Left cardiac atrium (tissue), 4 donors: ENCODE results near the gene POTED. TPM values are rescaled to one million over a fixed set of nuclear protein-coding genes. Genes with fewer than 3 reads are reported as not detected.
"Not testable (repeated sequence)": the region's sequence is repeated elsewhere in the genome, so short reads cannot be mapped to it uniquely, and the experiment has no call there.

Experiments used
- ATAC-seq, 2 donors: fragments of 200-7000 bp; cut with Tn5 transposase; one replicate each; pipeline ENCODE4 v1.9.1; 2020; ENCODE audit warnings: mild to moderate bottlenecking in 2 of 2, moderate library complexity in 2 of 2
- DNase-seq: peaks from one replicate; pipeline ENCODE4 v3.0.0-alpha.2; 2020
- intact Hi-C, 2 donors: fragments of 100-400 bp; cut with DNase I; formaldehyde crosslinking; loops; one replicate each; pipeline versions ENCODE4 v1.14.1 to v1.15.1; 2022 to 2023
- long read RNA-seq: library from polyadenylated mRNA; unstranded; transcript quantifications from one replicate; pipeline ENCODE4 v2.0.0, GENCODE V29; 2021
- microRNA-seq, 2 donors: library from miRNA; unstranded; fragments of <30 nt; microRNA quantifications; one replicate each; pipeline ENCODE4 v1.2.0, GENCODE V29; 2020
- total RNA-seq, 2 donors: library from RNA; stranded (reverse); fragmentation: NEBNext Ultra II Directional; extraction: Animal tissue kit (Norgen Biotek cat#: 25700); gene quantifications; one replicate each; pipeline ENCODE4 v1.2.1, GENCODE V29; 2021
- donor health status: DM: no; HTN: yes; CAD: no.
- donor health status: DM: no; HTN: yes; CAD: no; lungs with severe emphysema.
- donor health status: DM: yes; HTN: yes; CAD: no.
- donor health status: Dilated cardiomyopathy.

The POTED gene
- not detected for total RNA-seq
- long read RNA-seq, result 0 reads

- DNase-seq, intact Hi-C loops, ATAC-seq: not testable (repeated sequence)
Measured at GRCh38 chr21:13609477-13609876, at the start of gene POTED. POTED (plus strand) TSS chr21:13609777; CDS start chr21:13610229, 452 bp downstream.

- DNase-seq, intact Hi-C loops: not testable (repeated sequence)
Measured at GRCh38 chr21:13650101-13650500, 40.5 kb downstream of the POTED start.

GRCh38 chr21:13651746-13652145, 42.2 kb downstream of the POTED start:
- ATAC-seq, DNase-seq, intact Hi-C loops: not testable (repeated sequence)

More at GRCh38 chr21:13650101-13650500, 40.5 kb downstream of the POTED start:
- not testable (repeated sequence) for ATAC-seq

Small RNA genes within 50 kb of the gene (microRNA-seq; reads per million reads assigned to microRNA genes)
- 0 reads per million in 2 donors for gene MIR3118-1
